Cerebellar cortex (tissue), 1 donor: ENCODE measurements around the gene FILIP1.
"Not testable (repeated sequence)": the region's sequence is repeated elsewhere in the genome, so short reads cannot be mapped to it uniquely, and the experiment has no call there.

Experiments used
- DNase-seq: peaks from one replicate; pipeline ENCODE4 v3.0.0-alpha.2; 2015; ENCODE audit warnings: low spot score

FILIP1 gene

GRCh38 chr6:75421316-75422023 lies 72.1 kb downstream of the FILIP1 start:
- no peak for DNase-seq

GRCh38 chr6:75419980-75420379 lies 73.6 kb downstream of the FILIP1 start:
- no peak for DNase-seq

GRCh38 chr6:75419416-75419815 lies 74.2 kb downstream of the FILIP1 start:
- no peak for DNase-seq

GRCh38 chr6:75418233-75418632 lies 75.4 kb downstream of the FILIP1 start:
- DNase-seq = no peak

- DNase-seq = no peak
These were observed 77.2 kb downstream of the FILIP1 start for GRCh38 chr6:75416443-75416842.

GRCh38 chr6:75415804-75416203 lies 77.8 kb downstream of the FILIP1 start:
- no peak for DNase-seq

- no peak for DNase-seq
These were observed 79.1 kb downstream of the FILIP1 start for GRCh38 chr6:75414445-75415021.

GRCh38 chr6:75412969-75413662 lies 80.5 kb downstream of the FILIP1 start:
- DNase-seq = no peak

GRCh38 chr6:75410564-75410963 lies 83.0 kb downstream of the FILIP1 start:
- DNase-seq = not testable (repeated sequence)

GRCh38 chr6:75409928-75410327 lies 83.7 kb downstream of the FILIP1 start:
- no peak for DNase-seq

GRCh38 chr6:75409286-75409685 lies 84.3 kb downstream of the FILIP1 start:
- no peak for DNase-seq

- DNase-seq = no peak
These were observed 90.0 kb downstream of the FILIP1 start for GRCh38 chr6:75403563-75404080.

GRCh38 chr6:75402296-75402695 lies 91.3 kb downstream of the FILIP1 start:
- DNase-seq = no peak

- DNase-seq = no peak
These were observed 95.7 kb downstream of the FILIP1 start for GRCh38 chr6:75397656-75398465.

GRCh38 chr6:75397171-75397570 lies 96.4 kb downstream of the FILIP1 start:
- DNase-seq = no peak

GRCh38 chr6:75396005-75396800 lies 97.4 kb downstream of the FILIP1 start:
- DNase-seq = no peak

- DNase-seq = no peak
These were observed 99.8 kb downstream of the FILIP1 start for GRCh38 chr6:75393806-75394205.

- no peak for DNase-seq
These were observed 102.3 kb downstream of the FILIP1 start for GRCh38 chr6:75391276-75391675.

GRCh38 chr6:75386050-75386770 lies 107.4 kb downstream of the FILIP1 start:
- DNase-seq = no peak

GRCh38 chr6:75384116-75384515 lies 109.5 kb downstream of the FILIP1 start:
- no peak for DNase-seq

- DNase-seq = no peak
These were observed 111.0 kb downstream of the FILIP1 start for GRCh38 chr6:75382634-75382900.
